ENCODE measurements around the gene TCOF1.

The TCOF1 gene

DNA sequence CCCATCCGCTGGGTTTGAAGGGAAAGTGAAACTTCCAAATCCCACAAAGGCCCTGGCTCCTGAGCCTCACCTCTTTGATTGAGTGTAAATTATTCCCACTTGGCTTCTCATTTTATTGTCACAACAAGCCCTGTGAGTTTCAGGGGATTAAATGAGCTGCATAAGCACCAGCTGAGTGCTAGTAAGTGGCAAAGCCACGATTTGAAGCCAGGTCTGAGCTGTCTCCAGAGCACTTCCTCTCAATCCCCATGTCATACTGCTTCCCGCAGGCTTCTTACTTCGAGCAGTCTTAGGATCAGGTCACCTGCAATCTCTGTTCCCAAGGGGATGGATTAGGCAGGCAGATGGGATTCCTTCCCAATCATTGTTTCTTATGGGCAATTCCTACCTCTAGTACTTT lies 74.1 kb downstream of the TCOF1 start:
- DNase-seq: no peak

- peak in 1 of 2 experiments; percentile 46 for DNase-seq
Observed at GRCh38 chr5:150434464-150434863, 77.0 kb downstream of the TCOF1 start.

DNA sequence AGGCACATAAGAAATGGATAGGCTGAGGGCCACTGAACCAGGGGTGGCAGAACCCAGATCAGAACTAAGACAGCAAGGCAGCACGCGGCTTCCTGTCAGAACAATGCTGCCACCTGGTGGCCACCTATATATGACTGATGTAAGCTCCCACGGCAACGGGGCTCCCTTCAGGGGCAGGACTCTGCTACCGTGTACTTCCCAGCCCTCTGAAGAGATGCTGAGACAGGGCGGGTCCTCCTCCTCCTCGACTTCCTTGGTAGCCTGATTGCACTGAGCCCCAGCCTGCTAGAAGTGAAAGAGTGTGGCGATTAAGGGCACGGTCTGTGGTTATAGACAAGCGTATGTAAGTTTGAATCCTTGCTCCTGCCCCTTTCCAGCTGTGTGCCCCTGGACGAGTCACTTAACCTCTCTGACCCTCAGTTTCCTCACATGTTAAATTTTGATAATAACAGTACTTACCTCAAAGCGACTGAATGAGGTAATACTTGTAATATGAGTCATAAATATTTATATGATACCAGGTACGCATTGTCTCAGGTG lies 78.7 kb downstream of the TCOF1 start:
- DNase-seq: peak; percentile 63 to 94

DNA sequence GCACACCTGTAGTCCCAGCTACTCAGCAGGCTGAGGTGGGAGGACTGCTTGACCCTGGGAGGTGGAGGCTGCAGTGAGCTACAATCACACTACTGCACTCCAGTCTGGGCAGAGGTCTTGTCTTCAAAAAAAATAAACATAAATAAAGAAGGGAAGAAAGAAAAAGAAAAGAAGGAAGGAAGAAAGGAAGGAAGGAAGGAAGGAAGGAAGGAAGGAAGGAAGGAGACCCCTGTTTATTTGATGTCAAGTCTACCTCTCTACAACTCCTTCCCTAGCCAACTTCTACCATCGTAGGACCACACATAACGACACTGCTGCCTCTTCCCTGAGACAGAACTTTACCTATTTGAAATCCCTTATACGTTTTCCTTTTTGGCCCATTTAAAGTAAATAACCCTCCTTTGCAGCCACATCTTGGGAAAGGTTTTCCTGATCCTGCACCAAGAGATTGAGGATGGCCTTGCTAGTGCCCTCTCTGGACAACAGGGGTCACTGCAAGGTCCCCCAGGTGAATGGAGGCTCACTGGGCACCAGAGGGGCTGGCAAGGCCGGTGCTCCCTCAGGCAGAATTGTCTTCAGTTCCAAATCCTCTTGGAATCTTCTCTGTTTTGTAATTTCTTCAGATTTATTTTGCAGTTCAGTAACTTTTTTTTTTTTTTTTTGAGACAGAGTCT lies 81.5 kb downstream of the TCOF1 start:
- peak in 1 of 2 experiments; percentile 44 for DNase-seq

DNA sequence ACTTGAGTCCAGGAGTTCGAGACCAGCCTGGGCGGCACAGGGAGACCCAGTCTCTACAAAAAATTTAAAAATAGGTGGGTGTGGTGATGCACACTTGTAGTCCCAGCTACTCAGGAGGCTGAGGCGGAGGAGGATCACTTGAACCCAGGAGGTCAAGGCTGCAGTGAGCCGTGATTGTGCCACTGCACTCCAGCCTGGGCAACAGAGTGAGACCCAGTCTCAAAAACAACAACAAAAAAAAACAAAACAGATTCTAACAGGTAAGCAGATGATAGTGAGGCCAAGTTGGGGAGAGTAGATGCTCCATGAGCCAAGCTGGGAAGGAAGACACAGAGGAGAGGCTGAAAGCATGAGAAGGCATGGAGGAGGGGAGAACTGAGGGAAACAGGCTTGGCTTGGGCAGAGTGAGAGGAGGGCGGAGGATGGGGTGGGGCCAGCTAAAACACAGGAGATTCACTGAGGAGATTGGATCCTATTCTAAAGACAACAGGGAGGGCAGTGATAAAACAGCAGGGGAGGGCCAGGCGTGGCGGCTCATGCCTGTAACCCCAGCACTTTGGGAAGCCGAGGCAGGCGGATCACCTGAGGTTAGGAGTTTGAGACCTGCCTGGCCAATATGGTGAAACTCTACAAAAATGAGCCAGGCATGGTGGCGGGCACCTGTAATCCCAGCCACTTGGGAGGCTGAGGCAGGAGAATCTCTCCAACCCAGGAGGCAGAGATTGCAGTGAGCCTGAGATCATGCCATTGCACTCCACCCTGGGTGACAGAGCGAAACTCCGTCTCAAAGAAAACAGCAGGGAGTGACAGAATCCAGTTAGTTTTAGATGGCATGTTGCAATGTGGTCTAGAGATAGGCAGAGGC lies 83.7 kb downstream of the TCOF1 start:
- no peak for DNase-seq

DNA sequence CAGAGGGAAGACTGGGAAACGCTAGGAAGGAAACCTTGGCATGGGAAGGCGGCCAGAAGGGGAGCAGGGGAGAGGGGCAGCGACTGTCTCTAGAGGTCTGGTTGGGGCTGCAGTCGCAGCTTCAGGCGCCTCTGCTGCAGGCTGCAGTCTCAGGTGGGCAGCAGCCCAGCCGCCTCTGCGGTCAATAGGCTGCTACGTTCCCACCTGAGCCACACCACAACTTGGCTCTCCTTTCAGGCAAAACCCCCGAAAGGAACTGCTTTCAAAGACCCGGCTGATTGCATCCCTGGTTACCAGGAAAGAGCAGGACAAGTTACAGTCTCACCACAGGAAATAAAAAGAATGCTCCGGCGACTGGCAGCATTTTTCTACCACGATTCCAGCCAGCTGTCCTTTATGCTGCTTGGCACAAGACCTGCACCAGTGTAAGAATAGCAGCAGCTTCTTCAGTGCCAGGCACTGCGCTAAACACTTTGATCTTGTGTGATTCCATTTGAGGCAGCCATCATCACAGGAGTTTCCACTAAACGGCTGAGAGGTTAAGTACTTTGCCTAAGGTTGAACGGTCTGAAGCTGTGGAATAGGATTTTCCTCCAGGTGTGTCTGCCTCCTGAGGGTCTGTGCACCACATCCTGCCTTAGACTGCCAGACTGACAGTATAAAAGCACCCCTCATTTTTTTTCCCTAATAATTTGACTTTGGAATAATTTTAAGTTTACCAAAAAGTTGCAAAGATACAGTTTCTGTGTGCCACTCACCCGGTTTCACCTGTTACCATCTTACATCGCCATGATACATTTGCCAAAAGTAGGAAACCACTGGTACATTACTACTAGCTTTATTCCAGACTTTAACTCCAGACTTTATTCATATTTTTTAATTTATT lies 84.6 kb downstream of the TCOF1 start:
- DNase-seq: no peak

- no peak for DNase-seq
Observed at GRCh38 chr5:150442699-150443080, 85.2 kb downstream of the TCOF1 start.

DNA sequence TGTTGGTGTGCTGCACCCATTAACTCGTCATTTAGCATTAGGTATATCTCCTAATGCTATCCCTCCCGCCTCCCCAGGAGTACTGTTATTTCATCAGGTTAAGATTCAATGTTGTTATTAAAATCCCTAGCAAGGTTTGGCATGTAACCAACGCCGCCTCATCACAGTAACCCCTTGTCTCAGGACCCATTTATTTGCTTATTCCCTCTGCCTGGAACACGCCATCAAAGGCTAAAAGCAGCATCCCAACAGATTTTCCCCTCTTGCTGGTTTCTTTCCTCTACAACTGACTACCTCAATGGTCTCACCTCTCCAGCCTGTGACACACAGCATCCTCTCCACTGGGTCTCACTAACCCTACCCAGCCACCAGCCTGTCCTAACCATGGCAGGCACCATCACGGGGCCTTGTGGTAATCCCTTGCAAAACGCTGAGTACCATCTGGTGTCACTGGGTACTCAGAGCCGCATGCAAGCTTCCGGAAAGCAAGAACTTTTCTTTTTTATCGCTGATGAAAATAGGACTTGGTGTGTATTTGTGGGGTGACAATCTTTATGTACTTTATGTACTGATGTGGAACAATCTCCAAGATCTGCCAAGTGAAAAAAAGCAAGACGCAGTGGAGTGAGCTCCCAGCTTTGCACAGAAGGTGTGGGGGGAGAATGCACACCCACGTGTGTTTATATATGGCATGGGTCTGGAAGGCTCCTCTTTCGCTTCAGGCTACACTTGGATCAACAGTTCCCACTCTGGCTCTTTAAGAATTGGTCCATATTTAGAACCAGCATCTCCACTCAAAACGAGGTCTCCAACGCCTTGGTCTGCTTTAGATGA lies 86.0 kb downstream of the TCOF1 start:
- no peak for DNase-seq

DNA sequence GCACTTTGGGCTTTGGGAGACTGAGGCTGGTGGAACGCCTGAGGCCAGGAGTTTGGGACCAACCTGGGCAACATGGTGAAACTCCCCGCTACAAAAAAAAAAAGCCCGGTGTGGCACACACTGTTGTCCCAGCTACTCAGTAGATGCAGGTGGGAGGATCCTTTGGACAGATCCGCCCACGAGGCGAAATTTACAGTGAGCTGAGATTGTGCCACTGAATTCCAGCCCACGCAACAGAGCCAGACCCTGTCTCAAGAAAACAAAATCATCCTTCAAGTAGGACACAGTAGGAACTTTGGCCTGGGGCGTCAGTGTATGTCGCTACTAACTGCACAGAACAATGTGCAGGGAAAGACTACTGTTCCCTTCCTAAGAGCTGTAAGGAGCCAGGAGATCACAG lies 87.3 kb downstream of the TCOF1 start:
- no peak for DNase-seq

DNA sequence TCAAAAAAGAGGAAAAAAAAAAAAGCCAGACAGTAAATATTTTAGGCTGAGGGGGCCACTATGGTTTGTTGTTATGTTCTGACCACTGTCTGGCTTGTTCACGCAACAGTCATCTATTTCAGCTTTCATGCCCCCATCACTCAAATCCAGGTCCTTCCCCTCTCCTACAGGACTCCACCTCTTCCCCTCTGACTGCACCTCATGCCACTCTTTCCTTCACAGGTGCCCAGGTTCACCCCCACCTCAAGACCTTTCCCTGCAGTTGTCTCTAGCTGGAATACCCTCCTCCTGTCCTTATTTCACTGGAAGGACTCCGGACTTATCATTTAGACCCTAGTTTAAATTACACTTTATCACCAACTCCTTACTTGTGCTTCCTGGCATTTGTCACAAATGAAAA lies 88.6 kb downstream of the TCOF1 start:
- no peak for DNase-seq

- DNase-seq: no peak
Observed at GRCh38 chr5:150446583-150446982, 89.1 kb downstream of the TCOF1 start.

DNA sequence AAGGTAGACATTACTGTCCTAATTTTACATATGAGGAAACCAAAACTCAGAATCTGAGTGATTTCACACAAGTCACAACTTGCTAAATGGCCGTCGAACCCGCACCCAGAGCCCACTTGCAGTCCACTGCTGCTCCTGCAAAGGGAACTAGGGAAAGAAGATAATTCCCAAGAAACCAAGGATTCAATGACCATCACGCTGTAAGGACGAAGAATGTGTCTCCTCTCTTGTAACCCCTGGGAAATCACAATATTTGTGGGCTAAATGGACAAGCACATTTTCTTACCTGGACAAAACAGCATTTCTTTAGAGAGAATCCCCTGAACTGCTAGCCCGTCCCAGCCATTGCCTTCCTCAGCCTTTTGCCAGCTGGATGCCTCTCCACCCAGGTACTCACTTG lies 89.7 kb downstream of the TCOF1 start:
- no peak for DNase-seq

DNA sequence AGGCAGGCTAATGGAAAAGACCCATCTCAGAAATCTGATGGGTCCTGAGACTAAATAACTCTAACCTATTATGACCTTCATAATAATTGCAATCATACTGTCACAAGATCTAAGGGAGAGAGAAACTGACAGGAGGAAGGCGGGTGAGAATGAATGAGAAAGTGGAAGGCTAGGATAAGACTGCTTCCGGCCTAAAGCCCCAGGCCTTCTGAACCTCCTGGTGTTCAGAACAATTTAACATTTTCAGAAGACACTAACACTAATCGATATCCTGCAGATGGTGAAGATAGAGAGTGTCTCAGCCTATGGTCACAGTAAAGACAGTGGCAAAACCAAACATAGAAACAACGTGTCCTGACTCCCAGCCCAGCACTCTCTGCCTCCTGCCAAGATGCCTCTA lies 90.8 kb downstream of the TCOF1 start:
- DNase-seq: no peak

DNA sequence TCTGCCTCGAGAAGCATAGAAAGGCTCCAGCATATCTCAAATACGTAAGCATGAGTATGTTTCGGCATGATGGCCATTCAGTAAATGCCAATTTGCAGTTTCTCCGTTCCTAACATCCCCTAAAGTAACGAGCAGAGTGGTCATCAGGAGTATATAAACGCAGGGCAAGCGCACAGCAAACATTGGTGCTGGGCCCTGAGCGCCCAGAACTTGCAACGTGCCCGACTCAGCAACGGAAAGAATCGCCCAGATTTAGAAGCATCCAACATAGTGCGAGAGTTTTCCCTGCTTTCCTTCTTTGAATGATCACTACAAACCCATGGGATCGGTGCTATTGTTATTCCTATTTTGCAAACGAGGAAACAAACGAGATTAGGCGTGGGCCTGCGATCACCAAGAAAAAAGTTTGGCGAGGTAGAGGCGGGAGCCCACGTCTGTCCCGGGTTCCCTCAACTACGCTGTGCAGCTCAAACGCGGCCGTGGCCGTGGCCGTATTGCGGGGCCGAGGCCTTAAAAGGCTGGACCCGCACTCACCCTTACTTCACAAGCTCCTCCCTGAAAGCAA lies 91.5 kb downstream of the TCOF1 start:
- DNase-seq: no peak
